Right lobe of liver (tissue), 4 donors: Measurements from ENCODE around the gene TXNDC2.

ENCODE experiments used
- POLR2A ChIP-seq: fragments of 450-650 bp; IDR thresholded peaks from one replicate; pipeline ENCODE4 v1.6.1; 2017; ENCODE audit warnings: antibody characterized with exemption, mild to moderate bottlenecking
- TF ChIP-seq, protein P1 (sequence below), 4 donors: fragments of 200-600 bp in 3 of 4; fragments of 450-650 bp in 1 of 4; IDR thresholded peaks; one replicate each; pipeline versions ENCODE4 v1.5.1 to v1.8.0; 2016 to 2022; ENCODE audit warnings: antibody characterized with exemption in 4 of 4, mild to moderate bottlenecking in 2 of 4
- donor health status: DM: no; HTN: no; CAD: no.
- donor health status: DM: no; HTN: no; CAD: no.
- donor health status: DM: no; HTN: yes; CAD: no.

DNA sequence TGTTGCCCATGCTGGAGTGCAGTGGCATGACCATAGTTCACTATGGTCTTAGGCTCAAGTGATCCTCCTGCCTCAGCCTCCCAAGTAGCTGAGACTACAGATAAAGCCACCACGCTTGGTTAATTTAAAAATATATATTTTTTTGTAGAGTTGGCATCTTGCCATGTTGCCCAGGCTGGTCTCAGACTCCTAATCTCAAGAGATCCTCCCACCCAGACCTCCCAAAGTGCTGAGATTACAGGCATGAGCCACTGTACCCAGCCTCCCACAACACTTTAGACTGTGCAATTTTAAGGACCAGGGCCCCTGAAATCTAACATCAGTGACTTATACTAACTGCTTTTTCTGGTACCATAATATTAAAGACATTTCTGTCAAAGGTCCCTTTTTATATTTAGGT is 5.2 kb downstream of the TXNDC2 start:
- TF ChIP-seq, protein P1, sequence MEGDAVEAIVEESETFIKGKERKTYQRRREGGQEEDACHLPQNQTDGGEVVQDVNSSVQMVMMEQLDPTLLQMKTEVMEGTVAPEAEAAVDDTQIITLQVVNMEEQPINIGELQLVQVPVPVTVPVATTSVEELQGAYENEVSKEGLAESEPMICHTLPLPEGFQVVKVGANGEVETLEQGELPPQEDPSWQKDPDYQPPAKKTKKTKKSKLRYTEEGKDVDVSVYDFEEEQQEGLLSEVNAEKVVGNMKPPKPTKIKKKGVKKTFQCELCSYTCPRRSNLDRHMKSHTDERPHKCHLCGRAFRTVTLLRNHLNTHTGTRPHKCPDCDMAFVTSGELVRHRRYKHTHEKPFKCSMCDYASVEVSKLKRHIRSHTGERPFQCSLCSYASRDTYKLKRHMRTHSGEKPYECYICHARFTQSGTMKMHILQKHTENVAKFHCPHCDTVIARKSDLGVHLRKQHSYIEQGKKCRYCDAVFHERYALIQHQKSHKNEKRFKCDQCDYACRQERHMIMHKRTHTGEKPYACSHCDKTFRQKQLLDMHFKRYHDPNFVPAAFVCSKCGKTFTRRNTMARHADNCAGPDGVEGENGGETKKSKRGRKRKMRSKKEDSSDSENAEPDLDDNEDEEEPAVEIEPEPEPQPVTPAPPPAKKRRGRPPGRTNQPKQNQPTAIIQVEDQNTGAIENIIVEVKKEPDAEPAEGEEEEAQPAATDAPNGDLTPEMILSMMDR (IDR thresholded peaks at IDR 0.05): no peak
- no peak for TF ChIP-seq POLR2A
